HG02642 (cell line): ENCODE results near the gene SGPL1.
"Not testable (repeated sequence)": the region's sequence is repeated elsewhere in the genome, so short reads cannot be mapped to it uniquely, and the experiment has no call there.

Source experiments
- ATAC-seq: cut with Tn5 transposase; IDR thresholded peaks from one replicate; pipeline ENCODE4 v1.9.1; 2021; ENCODE audit warnings: mild to moderate bottlenecking; ENCODE audit not compliant: unreplicated experiment, poor library complexity

Gene SGPL1

DNA sequence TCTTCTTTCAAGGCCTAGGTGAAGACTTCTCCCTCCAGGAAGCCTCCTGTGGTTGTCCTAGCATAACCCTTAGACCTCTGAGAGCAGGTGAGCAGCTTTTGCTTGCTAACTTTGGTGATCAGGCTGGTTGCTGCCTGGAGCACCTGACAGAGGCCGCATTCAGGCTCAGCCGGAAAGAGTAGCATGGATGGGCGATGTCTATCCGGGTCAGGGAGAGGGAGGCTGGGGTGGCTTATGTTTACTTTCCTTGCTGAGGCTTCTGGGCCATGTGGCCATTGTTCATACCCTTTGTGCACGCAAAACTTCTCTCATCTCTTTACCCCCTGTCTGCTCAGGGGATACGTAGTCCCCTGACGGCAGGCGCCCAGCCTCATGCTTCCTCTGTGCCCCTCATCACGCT is 100.1 kb downstream of the SGPL1 start:
- no peak for ATAC-seq

GRCh38 chr10:70916241-70916640 is 100.5 kb downstream of the SGPL1 start:
- no peak for ATAC-seq

- ATAC-seq, result no peak
Measured at GRCh38 chr10:70917226-70917625, 101.5 kb downstream of the SGPL1 start.

DNA sequence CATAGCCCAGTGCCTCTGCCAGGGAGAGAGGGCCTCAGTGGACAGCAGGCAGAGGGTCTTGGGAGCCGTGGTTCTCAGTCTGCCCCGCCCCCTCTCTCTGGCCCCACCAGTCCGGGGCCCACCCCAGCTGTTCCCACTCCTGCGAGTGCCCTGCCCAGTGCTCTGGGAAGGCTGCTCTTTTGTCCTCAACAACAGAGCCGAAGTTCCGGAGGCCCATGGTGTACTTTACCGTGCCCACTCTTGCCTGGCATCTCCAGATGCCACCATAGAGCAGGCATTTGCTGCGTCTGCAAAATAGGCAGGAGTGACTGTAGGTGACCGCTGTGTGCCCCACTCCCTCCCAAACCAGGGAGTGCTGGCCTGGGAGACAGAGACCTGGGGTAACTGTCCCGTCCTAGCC is 101.9 kb downstream of the SGPL1 start:
- ATAC-seq, result no peak

GRCh38 chr10:70918851-70919530 is 103.2 kb downstream of the SGPL1 start:
- ATAC-seq, result no peak

- ATAC-seq, result not testable (repeated sequence)
Measured at GRCh38 chr10:70919906-70920305, 104.2 kb downstream of the SGPL1 start.

DNA sequence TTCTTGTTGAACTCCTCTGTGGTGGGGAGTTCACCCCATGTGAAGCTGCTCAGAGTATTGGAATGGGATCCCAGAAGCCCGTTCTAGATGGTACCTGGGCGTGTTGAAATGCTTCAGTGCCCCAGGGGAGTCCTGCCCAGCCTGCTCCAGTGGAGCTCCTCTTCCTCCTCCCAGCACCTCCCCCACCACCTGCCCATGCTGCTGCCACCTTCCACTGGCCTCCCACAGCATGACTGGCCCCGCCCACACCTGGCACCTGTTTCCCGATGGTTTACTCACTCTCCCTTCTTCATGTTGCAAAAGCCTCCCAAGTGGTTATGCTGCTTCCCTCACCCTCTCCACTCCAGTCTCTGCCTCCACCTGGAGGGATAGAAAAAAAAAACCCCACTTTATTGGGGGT is 104.8 kb downstream of the SGPL1 start:
- no peak for ATAC-seq

GRCh38 chr10:70921285-70921684 is 105.5 kb downstream of the SGPL1 start:
- no peak for ATAC-seq

- no peak for ATAC-seq
Measured at GRCh38 chr10:70923696-70924095, 107.9 kb downstream of the SGPL1 start.

- ATAC-seq, result peak; percentile 59
Measured at GRCh38 chr10:70925377-70926225, 109.9 kb downstream of the SGPL1 start.

- ATAC-seq, result no peak
Measured at GRCh38 chr10:70926226-70927000, 110.7 kb downstream of the SGPL1 start.

DNA sequence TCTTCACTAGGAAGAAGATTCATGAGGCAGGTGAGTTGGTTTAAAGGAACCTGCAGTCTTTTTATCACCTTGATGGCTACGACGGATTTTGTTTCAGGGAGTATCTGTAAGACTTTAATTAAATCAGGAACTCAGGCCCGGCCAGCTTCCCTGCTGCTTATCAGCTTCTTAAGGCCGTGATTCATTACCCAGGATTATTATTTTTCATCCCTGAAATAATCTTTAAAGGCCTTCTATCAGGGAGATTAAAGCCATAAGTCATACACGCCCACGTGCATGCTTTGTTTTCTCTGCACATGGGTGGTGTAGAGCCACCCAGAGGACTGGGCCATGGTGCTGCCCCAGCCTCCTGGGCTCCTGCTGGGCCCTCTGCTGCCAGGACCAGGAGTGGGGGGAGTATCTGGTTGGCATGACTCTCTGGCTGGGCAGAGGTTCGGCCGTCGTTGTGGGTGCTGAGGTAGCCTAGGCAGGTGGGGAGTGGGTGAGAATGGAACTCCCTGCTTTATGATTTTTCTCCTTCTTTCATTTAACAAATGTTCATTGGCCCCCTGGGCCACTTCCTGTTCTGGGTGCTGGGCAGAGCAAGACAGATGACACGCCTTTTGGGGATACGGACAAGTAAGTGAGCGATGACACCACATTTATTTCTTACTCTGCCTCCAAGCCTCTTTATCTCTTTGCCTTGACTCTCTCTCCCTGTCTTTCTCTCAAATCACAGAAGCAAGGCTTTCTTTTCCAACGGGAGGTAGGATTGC is 111.6 kb downstream of the SGPL1 start:
- ATAC-seq, result no peak

GRCh38 chr10:70928140-70928539 is 112.4 kb downstream of the SGPL1 start:
- ATAC-seq, result no peak

DNA sequence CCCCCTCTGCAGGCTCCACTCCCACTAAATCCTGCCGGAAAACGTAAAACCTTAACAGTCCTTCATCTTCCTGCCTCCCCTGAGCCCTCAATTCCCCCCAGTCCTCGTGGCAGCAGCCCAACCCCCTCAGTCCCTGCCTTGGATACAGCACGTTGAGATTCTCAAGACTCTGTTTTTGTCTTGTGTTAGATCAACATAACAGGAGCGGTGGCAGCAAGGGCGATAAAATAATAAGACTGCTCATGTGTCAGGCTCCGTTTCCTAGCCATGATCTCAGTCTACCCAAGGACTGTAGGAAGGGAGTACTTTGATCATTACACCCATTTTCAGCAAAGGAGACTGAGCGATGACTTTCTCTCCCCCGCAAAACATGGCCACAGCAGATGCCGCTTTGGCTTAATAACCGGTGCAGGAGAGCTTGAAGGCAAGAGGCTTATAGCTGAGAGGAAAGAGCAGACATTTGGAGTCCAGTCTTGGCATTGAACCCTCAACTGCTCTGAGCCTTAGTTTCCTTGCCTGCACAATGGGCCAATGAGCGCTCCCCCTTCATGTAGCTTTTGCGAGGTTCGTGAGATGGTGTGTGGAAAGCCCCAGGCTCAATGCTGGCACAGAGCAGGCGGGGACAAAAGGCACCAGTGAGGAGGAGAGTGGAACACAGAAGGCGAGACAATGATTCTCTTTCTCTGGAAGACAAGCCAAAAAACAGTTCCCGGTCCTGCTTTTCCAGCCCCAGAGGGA is 114.7 kb downstream of the SGPL1 start:
- ATAC-seq, result no peak
